ENCODE results near the gene CAMK2N1. TPM values are rescaled to one million over a fixed set of nuclear protein-coding genes. Genes with fewer than 3 reads are reported as not detected.

Gene CAMK2N1
- total and polyA plus RNA-seq, 2 of the 8 experiments (the other 6 are each of a cell fraction or from before 2014, with no cell fraction given), result 2.3 to 5.6 TPM

DNA sequence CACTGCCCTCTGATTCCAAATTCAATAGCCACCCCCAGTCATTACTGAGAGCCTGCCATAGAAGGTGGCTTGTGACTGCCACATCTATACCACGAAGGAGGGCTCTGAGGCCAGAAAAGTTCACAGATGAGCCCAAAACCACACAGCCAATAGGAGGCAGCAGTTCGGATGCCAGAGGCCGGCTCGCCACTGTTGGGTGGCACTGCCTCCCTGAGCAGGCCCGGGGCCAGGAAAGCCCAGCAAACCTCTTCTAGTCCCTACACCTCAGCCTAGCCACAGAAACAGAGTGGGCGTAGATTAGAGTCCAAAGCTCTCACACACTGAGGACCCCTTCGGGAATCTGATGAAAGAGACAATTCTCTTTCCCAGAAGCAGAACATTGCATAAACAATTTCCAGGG, 5.9 kb upstream of the CAMK2N1 start:
- CTCF ChIA-PET (ENCODE audit: partially characterized antibody), result interaction anchor here (1.1 to 6.9 kb wide), 14 partner anchors 8 to 535 kb away, joined by 3 to 47 read pairs (median 8); no protein-coding TSS in a partner anchor
- H2BK12ac ChIP-seq (ENCODE audit: low read depth, low read length), result peak overlapping the region; percentile 39; the same call in 1 of the 2 replicates

More for the DNA sequence above, 5.9 kb upstream of the CAMK2N1 start:
- no peak overlapping the region for H4K8ac ChIP-seq (ENCODE audit: extremely low read depth, insufficient read depth, low read length)
- no peaks in the 10 kb centered on the region; a peak in 1 of 4 replicates for H3K9me3 ChIP-seq (ENCODE audit: insufficient read depth in 2 of 2, low read depth in 1 of 2, low read length in 1 of 2)
- no peak overlapping the region for H3K4me2 ChIP-seq (ENCODE audit: insufficient read depth in 1 of 2, low read depth in 2 of 2, low read length in 2 of 2)
- POLR2A ChIA-PET (ENCODE audit: partially characterized antibody), result interaction anchor here (1.2 kb wide), 1 partner anchor 11 kb away, joined by 4 read pairs; no protein-coding TSS in a partner anchor
- H3K79me2 ChIP-seq (ENCODE audit: control insufficient read depth in 1 of 2, insufficient read depth in 2 of 2, low read length in 2 of 2), result no peaks in the 10 kb centered on the region
- H3K4me1 ChIP-seq (replicated peaks in 1 of 4; ENCODE audit: control insufficient read depth in 3 of 4, insufficient read depth in 4 of 4, low read length in 3 of 4), result peaks cover 2 to 28% (median 8%) of the 10 kb centered on the region in 4 experiments
- peaks cover 5% of the 10 kb centered on the region for H3K23me2 ChIP-seq (ENCODE audit: low read depth, low read length)
- no peak overlapping the region for H3K9ac ChIP-seq (replicated peaks in 1 of 4; ENCODE audit: extremely low read depth in 1 of 4, low read depth in 3 of 4, low read length in 3 of 4)
- no peaks in the 10 kb centered on the region for H3K36me3 ChIP-seq (ENCODE audit: control insufficient read depth in 2 of 4, insufficient read depth in 4 of 4, low read length in 3 of 4)
- H2BK20ac ChIP-seq (ENCODE audit: low read length), result no peak overlapping the region
- no peak overlapping the region for H3K4me3 ChIP-seq (ENCODE audit: extremely low read depth in 1 of 4, insufficient read depth in 2 of 4, low read depth in 3 of 4, low read length in 4 of 4)
- TF ChIP-seq KDM4A (IDR thresholded peaks at IDR 0.05; ENCODE audit: low read depth, low read length, severe bottlenecking) (no peak), ZNF274 (IDR thresholded peaks at IDR 0.05; ENCODE audit: borderline replicate concordance, extremely low read depth, low read length) (no peak), PHF8 (conservative IDR thresholded peaks at IDR 0.05; ENCODE audit: low read depth, low read length) (no peak), CHD1 (IDR thresholded peaks at IDR 0.05; ENCODE audit: low read depth, low read length) (no peak), SIRT6 (IDR thresholded peaks at IDR 0.05; ENCODE audit: low read length) (no peak)
- no peak overlapping the region for H2BK15ac ChIP-seq (ENCODE audit: low read length)
- no peak overlapping the region for H4K5ac ChIP-seq (ENCODE audit: insufficient read length, low read depth, low read length)
- no peaks in the 10 kb centered on the region for H4K20me1 ChIP-seq (replicated peaks in 1 of 2; ENCODE audit: control insufficient read depth in 1 of 2, insufficient read depth in 2 of 2, low read length in 2 of 2)
- no peak for FAIRE-seq
- H2BK120ac ChIP-seq (replicated peaks; ENCODE audit: low read depth, low read length), result no peak overlapping the region
- no peak overlapping the region for H3K27ac ChIP-seq (ENCODE audit: low read depth, low read length)
- WGBS, 2 experiments (ENCODE audit: extremely low coverage in 1 of 2, insufficient coverage in 1 of 2, insufficient read length in 1 of 2, insufficient replicate concordance in 2 of 2, low coverage in 1 of 2, low lambda C conversion rate in 2 of 2, missing lambda C conversion rate in 1 of 2), result 81% methylated on average over 7 of the region's 7 CpGs; no CpG with 5 or more reads in 1 of the 2 experiments
- H3K18ac ChIP-seq (ENCODE audit: extremely low read depth, low read length), result no peak overlapping the region
- no peak overlapping the region for H2BK5ac ChIP-seq (ENCODE audit: low read depth, low read length)
- no peaks in the 10 kb centered on the region for H3K79me1 ChIP-seq (ENCODE audit: low read depth, low read length)
- no peak overlapping the region for H3K4ac ChIP-seq (replicated peaks; ENCODE audit: insufficient read length, low read depth, low read length)
- H3K27me3 ChIP-seq (replicated peaks in 1 of 4; ENCODE audit: control insufficient read depth in 3 of 4, extremely low read depth in 1 of 4, insufficient read depth in 3 of 4, low read length in 3 of 4), result peaks cover 0 to 27% (median 18%) of the 10 kb centered on the region in 4 experiments; a peak in 6 of 7 replicates
- no peak overlapping the region for H3K56ac ChIP-seq (replicated peaks; ENCODE audit: insufficient read length, low read depth, low read length)
- no peak overlapping the region for H2AFZ ChIP-seq (ENCODE audit: low read length)
- no peak overlapping the region for H3K23ac ChIP-seq (ENCODE audit: insufficient read length)
- no peak overlapping the region for H2AK5ac ChIP-seq (ENCODE audit: low read depth, low read length)
- H4K91ac ChIP-seq (replicated peaks; ENCODE audit: insufficient read length, low read length), result no peak overlapping the region
- H3K14ac ChIP-seq (ENCODE audit: insufficient read length), result no peak overlapping the region
- no peak for DNase-seq (ENCODE audit: low read depth in 1 of 2, low spot score in 2 of 2)

All from H1 (cell line).